ENCODE measurements around the gene P2RX6.

DNA sequence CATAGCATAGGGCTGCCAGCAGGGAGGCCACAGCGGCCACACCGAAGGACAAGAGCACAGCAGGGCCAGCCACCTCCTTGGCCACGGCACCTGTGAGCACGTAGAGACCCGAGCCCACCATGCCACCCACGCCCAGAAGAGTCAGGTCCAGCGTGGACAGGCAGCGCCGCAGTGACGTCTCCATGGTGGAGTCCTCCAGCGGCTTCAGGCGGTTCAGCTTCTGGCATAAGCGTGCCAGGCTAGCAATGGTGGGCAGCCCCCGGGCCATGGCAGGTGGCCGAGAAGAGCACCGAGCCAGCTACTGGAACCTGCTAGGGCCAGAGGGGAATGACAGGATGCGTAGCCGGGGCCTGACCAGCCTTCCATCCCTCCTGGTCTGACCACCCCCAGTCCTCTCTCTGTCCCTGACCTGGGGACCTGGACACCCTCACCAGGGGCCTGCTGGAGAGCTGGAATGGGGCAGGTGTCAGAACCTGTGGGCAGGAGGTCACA lies 16.6 kb downstream of the P2RX6 start:
- TF ChIP-seq, protein P1, sequence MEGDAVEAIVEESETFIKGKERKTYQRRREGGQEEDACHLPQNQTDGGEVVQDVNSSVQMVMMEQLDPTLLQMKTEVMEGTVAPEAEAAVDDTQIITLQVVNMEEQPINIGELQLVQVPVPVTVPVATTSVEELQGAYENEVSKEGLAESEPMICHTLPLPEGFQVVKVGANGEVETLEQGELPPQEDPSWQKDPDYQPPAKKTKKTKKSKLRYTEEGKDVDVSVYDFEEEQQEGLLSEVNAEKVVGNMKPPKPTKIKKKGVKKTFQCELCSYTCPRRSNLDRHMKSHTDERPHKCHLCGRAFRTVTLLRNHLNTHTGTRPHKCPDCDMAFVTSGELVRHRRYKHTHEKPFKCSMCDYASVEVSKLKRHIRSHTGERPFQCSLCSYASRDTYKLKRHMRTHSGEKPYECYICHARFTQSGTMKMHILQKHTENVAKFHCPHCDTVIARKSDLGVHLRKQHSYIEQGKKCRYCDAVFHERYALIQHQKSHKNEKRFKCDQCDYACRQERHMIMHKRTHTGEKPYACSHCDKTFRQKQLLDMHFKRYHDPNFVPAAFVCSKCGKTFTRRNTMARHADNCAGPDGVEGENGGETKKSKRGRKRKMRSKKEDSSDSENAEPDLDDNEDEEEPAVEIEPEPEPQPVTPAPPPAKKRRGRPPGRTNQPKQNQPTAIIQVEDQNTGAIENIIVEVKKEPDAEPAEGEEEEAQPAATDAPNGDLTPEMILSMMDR (IDR thresholded peaks at IDR 0.05; ENCODE audit: insufficient read depth, low read depth, low read length): no peak
- no peak for TF ChIP-seq EZH2 (IDR thresholded peaks at IDR 0.05; ENCODE audit: insufficient read depth, low read length)

All from astrocyte (in vitro differentiated cells and primary cell).